Measurements from ENCODE around the gene MAP3K13. TPM values are rescaled to one million over a fixed set of nuclear protein-coding genes. Genes with fewer than 3 reads are reported as not detected.

Gene MAP3K13
- total and polyA plus RNA-seq, 2 donors (not counting 1 experiment from before 2014, with no cell fraction given) = 15.0 to 28.2 TPM

DNA sequence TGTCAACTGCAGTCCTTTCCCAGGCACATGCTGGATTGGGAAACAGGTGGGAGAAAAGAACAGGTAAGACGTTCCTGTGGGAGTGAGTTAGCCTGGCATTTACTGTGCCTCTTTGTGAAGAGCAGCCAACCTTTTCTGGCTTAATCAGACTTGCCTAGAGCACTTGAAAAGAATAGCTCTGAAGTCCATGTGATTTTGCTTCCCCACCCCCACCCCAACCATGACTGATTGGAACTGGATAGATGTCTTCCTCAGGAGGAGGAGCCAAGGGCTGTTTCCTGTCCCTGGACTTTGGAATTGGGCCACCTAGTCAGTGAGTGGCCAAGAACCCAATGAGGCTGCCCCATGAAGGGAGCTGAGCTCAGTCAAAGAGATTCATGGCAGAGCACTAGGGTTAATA, 140.6 kb downstream of the MAP3K13 start:
- Histone ChIP-seq H3K79me2 (ENCODE audit: control insufficient read depth, insufficient read depth, low read length) (no peaks in the 10 kb centered on the region), H3K4me3 (replicated peaks in 1 of 4; ENCODE audit: control extremely low read depth in 1 of 4, insufficient read depth in 1 of 4, low read depth in 3 of 4, low read length in 4 of 4) (no peak overlapping the region), H3K4me1 (ENCODE audit: control insufficient read depth, extremely low read depth, insufficient read depth, low read length) (no peaks in the 10 kb centered on the region), H3K27me3 (ENCODE audit: control insufficient read depth, insufficient read depth, low read length) (no peaks in the 10 kb centered on the region), H3K27ac (ENCODE audit: insufficient read depth, low read length) (no peak overlapping the region), H4K20me1 (ENCODE audit: control insufficient read depth, extremely low read depth, insufficient read depth, low read length) (no peaks in the 10 kb centered on the region), H3K9ac (ENCODE audit: insufficient read depth, low read length) (no peak overlapping the region), H3K36me3 (ENCODE audit: control insufficient read depth, insufficient read depth, low read length) (no peaks in the 10 kb centered on the region), H2AFZ (ENCODE audit: low read length) (no peak overlapping the region), H3K4me2 (ENCODE audit: extremely low read depth, insufficient read depth, low read length) (no peak overlapping the region), H3K9me3 (ENCODE audit: control insufficient read depth, insufficient read depth, low read depth, low read length) (no peaks in the 10 kb centered on the region)
- TF ChIP-seq EZH2 (IDR thresholded peaks at IDR 0.05; ENCODE audit: low read length, missing control alignments) = no peak
- TF ChIP-seq, protein P1, sequence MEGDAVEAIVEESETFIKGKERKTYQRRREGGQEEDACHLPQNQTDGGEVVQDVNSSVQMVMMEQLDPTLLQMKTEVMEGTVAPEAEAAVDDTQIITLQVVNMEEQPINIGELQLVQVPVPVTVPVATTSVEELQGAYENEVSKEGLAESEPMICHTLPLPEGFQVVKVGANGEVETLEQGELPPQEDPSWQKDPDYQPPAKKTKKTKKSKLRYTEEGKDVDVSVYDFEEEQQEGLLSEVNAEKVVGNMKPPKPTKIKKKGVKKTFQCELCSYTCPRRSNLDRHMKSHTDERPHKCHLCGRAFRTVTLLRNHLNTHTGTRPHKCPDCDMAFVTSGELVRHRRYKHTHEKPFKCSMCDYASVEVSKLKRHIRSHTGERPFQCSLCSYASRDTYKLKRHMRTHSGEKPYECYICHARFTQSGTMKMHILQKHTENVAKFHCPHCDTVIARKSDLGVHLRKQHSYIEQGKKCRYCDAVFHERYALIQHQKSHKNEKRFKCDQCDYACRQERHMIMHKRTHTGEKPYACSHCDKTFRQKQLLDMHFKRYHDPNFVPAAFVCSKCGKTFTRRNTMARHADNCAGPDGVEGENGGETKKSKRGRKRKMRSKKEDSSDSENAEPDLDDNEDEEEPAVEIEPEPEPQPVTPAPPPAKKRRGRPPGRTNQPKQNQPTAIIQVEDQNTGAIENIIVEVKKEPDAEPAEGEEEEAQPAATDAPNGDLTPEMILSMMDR (conservative IDR thresholded peaks at IDR 0.05 in 1 of 2, IDR thresholded peaks at IDR 0.05 in 1 of 2; ENCODE audit: low read depth in 1 of 2, low read length in 2 of 2) = no peak
- DNase-seq (ENCODE audit: low read depth in 2 of 2) = no peak

DNA sequence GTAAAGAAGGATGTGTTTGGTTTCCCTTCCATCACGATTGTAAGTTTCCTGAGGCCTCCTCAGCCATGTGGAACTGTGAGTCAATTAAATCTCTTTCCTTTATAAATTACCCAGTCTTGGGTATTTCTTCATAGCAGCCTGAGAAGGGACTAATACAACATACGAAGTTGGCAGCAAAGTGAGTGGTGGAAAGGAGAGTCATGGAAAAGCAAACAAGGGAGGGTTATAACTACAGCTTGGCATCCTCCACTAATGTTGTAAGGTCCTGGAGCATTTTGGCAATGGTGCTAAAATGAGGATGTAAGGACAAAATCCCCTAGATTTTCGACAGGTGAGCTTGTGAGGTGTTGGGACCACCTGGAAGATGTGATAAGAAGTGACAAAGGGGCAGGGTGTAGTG, 141.7 kb downstream of the MAP3K13 start:
- H2AFZ ChIP-seq (ENCODE audit: low read length) = no peak overlapping the region
- no peaks in the 10 kb centered on the region for H3K27me3 ChIP-seq (ENCODE audit: control insufficient read depth, insufficient read depth, low read length)
- no peak overlapping the region for H3K4me3 ChIP-seq (replicated peaks in 1 of 4; ENCODE audit: control extremely low read depth in 1 of 4, insufficient read depth in 1 of 4, low read depth in 3 of 4, low read length in 4 of 4)
- H3K9me3 ChIP-seq (ENCODE audit: control insufficient read depth, insufficient read depth, low read depth, low read length) = no peaks in the 10 kb centered on the region
- H3K79me2 ChIP-seq (ENCODE audit: control insufficient read depth, insufficient read depth, low read length) = no peaks in the 10 kb centered on the region
- H3K4me2 ChIP-seq (ENCODE audit: extremely low read depth, insufficient read depth, low read length) = no peak overlapping the region
- no peak for DNase-seq (ENCODE audit: low read depth in 2 of 2)
- no peaks in the 10 kb centered on the region for H3K36me3 ChIP-seq (ENCODE audit: control insufficient read depth, insufficient read depth, low read length)
- TF ChIP-seq, protein P1 (conservative IDR thresholded peaks at IDR 0.05 in 1 of 2, IDR thresholded peaks at IDR 0.05 in 1 of 2; ENCODE audit: low read depth in 1 of 2, low read length in 2 of 2) = no peak
- TF ChIP-seq EZH2 (IDR thresholded peaks at IDR 0.05; ENCODE audit: low read length, missing control alignments) = no peak
- no peak overlapping the region for H3K27ac ChIP-seq (ENCODE audit: insufficient read depth, low read length)
- no peak overlapping the region for H3K9ac ChIP-seq (ENCODE audit: insufficient read depth, low read length)
- no peaks in the 10 kb centered on the region for H4K20me1 ChIP-seq (ENCODE audit: control insufficient read depth, extremely low read depth, insufficient read depth, low read length)
- no peaks in the 10 kb centered on the region for H3K4me1 ChIP-seq (ENCODE audit: control insufficient read depth, extremely low read depth, insufficient read depth, low read length)

DNA sequence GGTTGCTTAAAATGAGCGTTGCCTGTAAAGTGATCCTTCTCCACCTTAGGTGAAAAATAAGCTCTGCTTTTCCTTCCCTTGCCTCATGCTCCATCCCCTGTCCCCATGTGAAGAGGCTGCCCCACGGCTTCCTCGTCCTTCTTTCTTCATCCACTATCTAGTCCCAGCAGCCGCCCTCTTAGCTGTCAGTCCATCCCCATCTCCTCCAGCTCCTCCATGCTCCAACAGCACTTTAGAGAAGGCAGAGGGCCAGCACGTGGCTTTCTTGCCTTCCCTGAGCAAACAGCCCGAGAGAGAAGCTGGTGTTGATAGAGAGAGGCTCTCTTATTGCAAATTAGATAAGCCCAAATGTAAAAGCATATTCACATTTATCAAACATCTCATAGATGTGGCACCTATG, 144.9 kb downstream of the MAP3K13 start:
- H3K9me3 ChIP-seq (ENCODE audit: control insufficient read depth, insufficient read depth, low read depth, low read length) = no peaks in the 10 kb centered on the region
- no peak overlapping the region for H3K4me3 ChIP-seq (replicated peaks in 1 of 4; ENCODE audit: control extremely low read depth in 1 of 4, insufficient read depth in 1 of 4, low read depth in 3 of 4, low read length in 4 of 4)
- no peaks in the 10 kb centered on the region for H3K36me3 ChIP-seq (ENCODE audit: control insufficient read depth, insufficient read depth, low read length)
- H3K79me2 ChIP-seq (ENCODE audit: control insufficient read depth, insufficient read depth, low read length) = no peaks in the 10 kb centered on the region
- no peaks in the 10 kb centered on the region for H3K27me3 ChIP-seq (ENCODE audit: control insufficient read depth, insufficient read depth, low read length)
- no peak overlapping the region for H3K9ac ChIP-seq (ENCODE audit: insufficient read depth, low read length)
- H3K4me1 ChIP-seq (ENCODE audit: control insufficient read depth, extremely low read depth, insufficient read depth, low read length) = no peaks in the 10 kb centered on the region
- no peak overlapping the region for H3K27ac ChIP-seq (ENCODE audit: insufficient read depth, low read length)
- no peaks in the 10 kb centered on the region for H4K20me1 ChIP-seq (ENCODE audit: control insufficient read depth, extremely low read depth, insufficient read depth, low read length)
- H2AFZ ChIP-seq (ENCODE audit: low read length) = no peak overlapping the region
- TF ChIP-seq EZH2 (IDR thresholded peaks at IDR 0.05; ENCODE audit: low read length, missing control alignments) = no peak
- TF ChIP-seq, protein P1 (conservative IDR thresholded peaks at IDR 0.05 in 1 of 2, IDR thresholded peaks at IDR 0.05 in 1 of 2; ENCODE audit: low read depth in 1 of 2, low read length in 2 of 2) = no peak
- DNase-seq (ENCODE audit: low read depth in 2 of 2) = no peak
- no peak overlapping the region for H3K4me2 ChIP-seq (ENCODE audit: extremely low read depth, insufficient read depth, low read length)

Measured in fibroblast of lung (primary cell).